ENCODE results near the gene RNF5.

Gene RNF5

DNA sequence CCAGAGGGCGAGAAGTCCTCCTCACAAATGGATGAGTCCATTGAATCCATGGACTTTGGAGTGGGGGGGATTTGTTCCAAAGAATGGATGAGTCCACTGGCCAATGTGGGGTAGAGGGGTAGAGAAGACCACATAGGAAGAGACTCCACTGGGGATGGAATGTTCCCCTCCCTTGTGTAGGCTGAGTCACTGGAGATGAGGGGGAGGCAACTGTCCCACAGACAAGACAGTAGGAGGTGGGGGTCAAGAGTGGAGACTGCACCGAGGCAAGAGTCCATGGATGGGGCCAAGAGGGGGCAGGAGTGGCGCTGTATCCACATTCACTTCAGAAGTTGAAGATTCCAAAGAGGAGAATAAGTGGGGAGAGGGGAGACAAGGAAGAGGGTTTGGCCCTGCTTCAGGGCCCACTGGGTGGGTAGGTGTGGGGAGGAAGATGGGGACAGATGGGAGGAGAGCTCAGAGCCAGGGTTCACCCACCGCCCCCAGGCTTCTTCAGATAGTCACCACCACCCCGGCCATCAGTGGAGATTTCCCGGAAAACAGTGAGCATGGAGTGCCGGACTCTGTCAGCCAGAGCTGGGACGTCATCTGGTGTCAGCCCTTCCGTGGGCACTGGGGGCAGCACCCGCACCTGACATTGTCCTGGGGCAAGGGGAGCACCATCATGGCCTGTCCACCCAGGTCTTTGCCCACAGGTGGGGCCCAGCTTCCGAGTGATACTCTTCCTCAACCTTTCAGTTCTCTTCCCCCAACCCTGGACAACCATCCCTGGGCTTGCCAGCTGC lies 9.2 kb upstream of the RNF5 start (continued):
- TF ChIP-seq, protein P1, sequence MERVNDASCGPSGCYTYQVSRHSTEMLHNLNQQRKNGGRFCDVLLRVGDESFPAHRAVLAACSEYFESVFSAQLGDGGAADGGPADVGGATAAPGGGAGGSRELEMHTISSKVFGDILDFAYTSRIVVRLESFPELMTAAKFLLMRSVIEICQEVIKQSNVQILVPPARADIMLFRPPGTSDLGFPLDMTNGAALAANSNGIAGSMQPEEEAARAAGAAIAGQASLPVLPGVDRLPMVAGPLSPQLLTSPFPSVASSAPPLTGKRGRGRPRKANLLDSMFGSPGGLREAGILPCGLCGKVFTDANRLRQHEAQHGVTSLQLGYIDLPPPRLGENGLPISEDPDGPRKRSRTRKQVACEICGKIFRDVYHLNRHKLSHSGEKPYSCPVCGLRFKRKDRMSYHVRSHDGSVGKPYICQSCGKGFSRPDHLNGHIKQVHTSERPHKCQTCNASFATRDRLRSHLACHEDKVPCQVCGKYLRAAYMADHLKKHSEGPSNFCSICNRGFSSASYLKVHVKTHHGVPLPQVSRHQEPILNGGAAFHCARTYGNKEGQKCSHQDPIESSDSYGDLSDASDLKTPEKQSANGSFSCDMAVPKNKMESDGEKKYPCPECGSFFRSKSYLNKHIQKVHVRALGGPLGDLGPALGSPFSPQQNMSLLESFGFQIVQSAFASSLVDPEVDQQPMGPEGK (CRISPR knock-in tag; IDR thresholded peaks at IDR 0.05; ENCODE audit: borderline replicate concordance) = no peak
- TF ChIP-seq, protein P2, sequence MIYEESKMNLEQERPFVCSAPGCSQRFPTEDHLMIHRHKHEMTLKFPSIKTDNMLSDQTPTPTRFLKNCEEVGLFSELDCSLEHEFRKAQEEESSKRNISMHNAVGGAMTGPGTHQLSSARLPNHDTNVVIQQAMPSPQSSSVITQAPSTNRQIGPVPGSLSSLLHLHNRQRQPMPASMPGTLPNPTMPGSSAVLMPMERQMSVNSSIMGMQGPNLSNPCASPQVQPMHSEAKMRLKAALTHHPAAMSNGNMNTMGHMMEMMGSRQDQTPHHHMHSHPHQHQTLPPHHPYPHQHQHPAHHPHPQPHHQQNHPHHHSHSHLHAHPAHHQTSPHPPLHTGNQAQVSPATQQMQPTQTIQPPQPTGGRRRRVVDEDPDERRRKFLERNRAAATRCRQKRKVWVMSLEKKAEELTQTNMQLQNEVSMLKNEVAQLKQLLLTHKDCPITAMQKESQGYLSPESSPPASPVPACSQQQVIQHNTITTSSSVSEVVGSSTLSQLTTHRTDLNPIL (CRISPR knock-in tag; IDR thresholded peaks at IDR 0.05; ENCODE audit: low read depth) = no peak
- no peak for TF ChIP-seq GLIS3 (CRISPR knock-in tag; IDR thresholded peaks at IDR 0.05)

DNA sequence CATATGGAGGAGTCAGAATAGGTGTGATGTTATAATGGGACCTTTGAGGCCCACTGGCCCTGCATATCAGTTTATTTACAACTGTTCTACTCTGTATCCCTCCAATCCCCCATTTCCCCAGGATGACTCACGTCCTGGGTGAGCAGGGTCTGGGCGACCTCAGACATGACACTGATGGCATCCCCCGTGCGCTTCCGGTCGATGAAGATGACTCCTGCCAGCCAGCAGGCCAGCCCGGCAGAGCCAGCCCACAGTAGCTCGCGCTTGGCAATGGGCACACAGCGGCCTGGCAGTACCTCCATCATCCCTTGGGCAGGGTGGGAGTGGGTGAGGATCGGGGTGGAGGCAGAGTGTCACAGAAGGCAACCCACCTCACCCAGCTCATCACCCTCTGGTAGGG lies 7.9 kb upstream of the RNF5 start:
- TF ChIP-seq, protein P2 (CRISPR knock-in tag; IDR thresholded peaks at IDR 0.05; ENCODE audit: low read depth) = no peak
- TF ChIP-seq GLIS3 (CRISPR knock-in tag; IDR thresholded peaks at IDR 0.05) = no peak
- TF ChIP-seq ZNF70 (CRISPR knock-in tag; IDR thresholded peaks at IDR 0.05) = no peak
- TF ChIP-seq, protein P1 (CRISPR knock-in tag; IDR thresholded peaks at IDR 0.05; ENCODE audit: borderline replicate concordance) = no peak
- TF ChIP-seq ESRRG (CRISPR knock-in tag; IDR thresholded peaks at IDR 0.05) = no peak
- TF ChIP-seq, protein P3, sequence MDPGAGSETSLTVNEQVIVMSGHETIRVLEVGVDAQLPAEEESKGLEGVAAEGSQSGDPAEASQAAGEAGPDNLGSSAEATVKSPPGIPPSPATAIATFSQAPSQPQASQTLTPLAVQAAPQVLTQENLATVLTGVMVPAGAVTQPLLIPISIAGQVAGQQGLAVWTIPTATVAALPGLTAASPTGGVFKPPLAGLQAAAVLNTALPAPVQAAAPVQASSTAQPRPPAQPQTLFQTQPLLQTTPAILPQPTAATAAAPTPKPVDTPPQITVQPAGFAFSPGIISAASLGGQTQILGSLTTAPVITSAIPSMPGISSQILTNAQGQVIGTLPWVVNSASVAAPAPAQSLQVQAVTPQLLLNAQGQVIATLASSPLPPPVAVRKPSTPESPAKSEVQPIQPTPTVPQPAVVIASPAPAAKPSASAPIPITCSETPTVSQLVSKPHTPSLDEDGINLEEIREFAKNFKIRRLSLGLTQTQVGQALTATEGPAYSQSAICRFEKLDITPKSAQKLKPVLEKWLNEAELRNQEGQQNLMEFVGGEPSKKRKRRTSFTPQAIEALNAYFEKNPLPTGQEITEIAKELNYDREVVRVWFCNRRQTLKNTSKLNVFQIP (CRISPR knock-in tag; IDR thresholded peaks at IDR 0.05; ENCODE audit: borderline replicate concordance, low read depth) = no peak
- TF ChIP-seq ZFP30 (CRISPR knock-in tag; IDR thresholded peaks at IDR 0.05) = no peak
- no peak for TF ChIP-seq BACH2 (CRISPR knock-in tag; IDR thresholded peaks at IDR 0.05; ENCODE audit: borderline replicate concordance)
- TF ChIP-seq, protein P4, sequence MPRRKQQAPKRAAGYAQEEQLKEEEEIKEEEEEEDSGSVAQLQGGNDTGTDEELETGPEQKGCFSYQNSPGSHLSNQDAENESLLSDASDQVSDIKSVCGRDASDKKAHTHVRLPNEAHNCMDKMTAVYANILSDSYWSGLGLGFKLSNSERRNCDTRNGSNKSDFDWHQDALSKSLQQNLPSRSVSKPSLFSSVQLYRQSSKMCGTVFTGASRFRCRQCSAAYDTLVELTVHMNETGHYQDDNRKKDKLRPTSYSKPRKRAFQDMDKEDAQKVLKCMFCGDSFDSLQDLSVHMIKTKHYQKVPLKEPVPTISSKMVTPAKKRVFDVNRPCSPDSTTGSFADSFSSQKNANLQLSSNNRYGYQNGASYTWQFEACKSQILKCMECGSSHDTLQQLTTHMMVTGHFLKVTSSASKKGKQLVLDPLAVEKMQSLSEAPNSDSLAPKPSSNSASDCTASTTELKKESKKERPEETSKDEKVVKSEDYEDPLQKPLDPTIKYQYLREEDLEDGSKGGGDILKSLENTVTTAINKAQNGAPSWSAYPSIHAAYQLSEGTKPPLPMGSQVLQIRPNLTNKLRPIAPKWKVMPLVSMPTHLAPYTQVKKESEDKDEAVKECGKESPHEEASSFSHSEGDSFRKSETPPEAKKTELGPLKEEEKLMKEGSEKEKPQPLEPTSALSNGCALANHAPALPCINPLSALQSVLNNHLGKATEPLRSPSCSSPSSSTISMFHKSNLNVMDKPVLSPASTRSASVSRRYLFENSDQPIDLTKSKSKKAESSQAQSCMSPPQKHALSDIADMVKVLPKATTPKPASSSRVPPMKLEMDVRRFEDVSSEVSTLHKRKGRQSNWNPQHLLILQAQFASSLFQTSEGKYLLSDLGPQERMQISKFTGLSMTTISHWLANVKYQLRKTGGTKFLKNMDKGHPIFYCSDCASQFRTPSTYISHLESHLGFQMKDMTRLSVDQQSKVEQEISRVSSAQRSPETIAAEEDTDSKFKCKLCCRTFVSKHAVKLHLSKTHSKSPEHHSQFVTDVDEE (CRISPR knock-in tag; IDR thresholded peaks at IDR 0.05) = no peak
- TF ChIP-seq CSDC2 (CRISPR knock-in tag; IDR thresholded peaks at IDR 0.05) = no peak
- TF ChIP-seq ZC3H10 (CRISPR knock-in tag; IDR thresholded peaks at IDR 0.05) = no peak
- TF ChIP-seq ISL1 (CRISPR knock-in tag; IDR thresholded peaks at IDR 0.05) = no peak
- no peak for TF ChIP-seq ZNF8 (CRISPR knock-in tag; IDR thresholded peaks at IDR 0.05)
- no peak for TF ChIP-seq ZNF565 (CRISPR knock-in tag; conservative IDR thresholded peaks at IDR 0.05; ENCODE audit: low read depth)
- no peak for TF ChIP-seq PPARA (CRISPR knock-in tag; IDR thresholded peaks at IDR 0.05; ENCODE audit: borderline replicate concordance)
- no peak for TF ChIP-seq OSR1 (CRISPR knock-in tag; IDR thresholded peaks at IDR 0.05)
- TF ChIP-seq ZFP3 (CRISPR knock-in tag; IDR thresholded peaks at IDR 0.05) = no peak
- no peak for ATAC-seq

DNA sequence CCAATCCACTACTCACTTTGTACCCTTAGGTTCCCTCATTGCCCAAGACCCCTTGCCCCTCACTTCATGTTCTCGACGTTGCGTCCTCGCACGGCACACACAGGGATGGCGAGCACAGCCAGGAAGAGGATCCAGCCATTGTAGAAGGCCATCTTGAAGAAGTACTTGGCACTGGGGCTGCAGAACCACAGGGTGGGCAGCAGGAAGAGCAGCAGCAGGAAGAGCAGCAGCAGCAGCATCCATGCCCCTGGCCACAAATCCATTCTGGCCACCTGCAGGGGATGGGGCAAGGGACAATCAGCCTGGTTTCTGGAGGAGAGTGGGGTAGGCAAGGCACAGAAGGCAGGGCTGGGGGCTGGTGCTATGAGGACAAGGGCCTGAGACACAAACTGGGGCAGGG lies 7.0 kb upstream of the RNF5 start:
- TF ChIP-seq BACH2 (CRISPR knock-in tag; IDR thresholded peaks at IDR 0.05; ENCODE audit: borderline replicate concordance) = no peak
- no peak for ATAC-seq

Data from SK-N-SH treated with all-trans-retinoic acid at 6 μM for 48 hours (cell line).